ENCODE data around the gene ITGA11.
A peak's percentile ranks its signal among the peaks of the same experiment; 100 is the strongest.

ITGA11 gene

DNA sequence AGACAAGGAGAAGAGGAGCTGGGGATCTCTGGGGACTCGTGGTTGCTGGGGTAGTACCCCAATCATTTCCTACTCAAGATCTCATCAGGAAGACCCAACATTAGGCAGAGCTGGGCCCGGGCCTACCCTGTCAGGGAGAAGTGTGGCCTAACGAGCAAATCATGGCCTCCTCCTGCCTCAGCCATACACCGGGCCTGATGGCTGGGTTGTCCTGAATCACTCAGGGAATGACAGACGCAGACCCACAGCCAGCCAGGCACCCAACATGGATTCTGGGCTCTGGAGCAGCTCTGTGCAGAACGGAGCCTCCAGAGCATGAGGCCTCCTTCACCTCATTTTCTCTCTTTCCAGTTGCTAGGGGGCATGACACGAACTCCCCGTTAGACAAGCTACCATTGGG, 19.7 kb downstream of the ITGA11 start:
- DNase-seq (ENCODE audit: low spot score) (no peak), FAIRE-seq (no peak)

- FAIRE-seq (no peak), DNase-seq (ENCODE audit: low spot score) (no peak)
Measured at GRCh38 chr15:68411735-68412134, 20.2 kb downstream of the ITGA11 start.

DNA sequence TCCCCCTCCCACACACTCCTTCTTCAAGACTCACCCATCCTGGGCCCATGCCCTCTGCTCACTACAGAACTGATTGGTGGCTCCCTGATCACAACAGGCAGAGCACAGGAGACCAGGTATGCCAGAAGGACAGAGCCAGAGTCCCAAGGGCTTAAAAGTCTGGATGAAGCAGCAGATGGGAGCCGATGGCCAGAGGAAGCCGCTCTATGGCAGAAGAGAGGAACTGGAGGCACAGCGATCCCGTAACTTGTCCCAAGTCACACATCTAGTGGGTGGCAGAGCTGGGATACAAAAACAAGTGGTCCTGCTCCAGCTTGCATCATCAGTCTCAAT, 20.7 kb downstream of the ITGA11 start:
- no peak for FAIRE-seq
- no peak for DNase-seq (ENCODE audit: low spot score)

DNA sequence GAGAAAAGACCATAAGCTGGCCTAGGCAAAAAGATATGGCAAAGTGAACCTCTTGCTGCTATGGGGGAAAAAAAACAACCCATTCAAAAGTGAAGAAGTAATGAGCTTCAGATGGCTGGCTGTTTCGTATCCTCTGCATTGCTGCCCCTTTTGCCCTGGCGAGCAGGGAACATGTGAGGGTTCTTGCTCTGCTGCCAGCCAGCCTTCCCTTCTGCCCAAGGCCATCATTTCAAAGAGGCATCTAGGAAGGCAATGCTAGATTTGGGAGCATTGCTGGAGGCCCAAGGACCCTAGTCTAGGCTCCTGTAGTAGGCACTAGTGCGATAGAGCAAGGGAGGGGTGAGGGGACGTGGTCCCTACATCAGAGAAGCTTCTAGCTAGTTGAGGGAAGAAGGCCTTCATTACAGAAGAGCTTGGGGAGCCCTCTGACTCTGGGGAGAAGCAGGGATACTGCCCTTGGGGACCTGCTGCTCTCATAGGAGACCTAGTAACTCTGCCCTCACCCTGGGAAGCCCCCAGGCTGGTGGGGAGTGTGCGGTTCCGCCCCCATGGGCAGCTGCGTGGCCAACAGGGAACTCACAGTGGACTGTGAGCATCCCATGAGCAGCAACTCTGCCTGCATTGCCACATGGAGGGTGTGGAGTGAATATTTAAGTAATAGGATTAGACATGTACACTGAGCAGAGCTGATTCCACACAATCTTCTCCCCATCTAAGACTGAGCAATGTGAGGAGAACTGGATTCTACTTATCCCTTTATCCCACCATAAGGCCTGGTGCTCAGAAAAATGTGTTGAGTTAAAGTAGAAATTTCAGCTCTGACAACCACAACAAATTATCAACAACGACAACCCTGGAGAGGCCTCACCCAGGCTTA, 21.3 kb downstream of the ITGA11 start:
- FAIRE-seq (no peak), DNase-seq (ENCODE audit: low spot score) (no peak)

DNA sequence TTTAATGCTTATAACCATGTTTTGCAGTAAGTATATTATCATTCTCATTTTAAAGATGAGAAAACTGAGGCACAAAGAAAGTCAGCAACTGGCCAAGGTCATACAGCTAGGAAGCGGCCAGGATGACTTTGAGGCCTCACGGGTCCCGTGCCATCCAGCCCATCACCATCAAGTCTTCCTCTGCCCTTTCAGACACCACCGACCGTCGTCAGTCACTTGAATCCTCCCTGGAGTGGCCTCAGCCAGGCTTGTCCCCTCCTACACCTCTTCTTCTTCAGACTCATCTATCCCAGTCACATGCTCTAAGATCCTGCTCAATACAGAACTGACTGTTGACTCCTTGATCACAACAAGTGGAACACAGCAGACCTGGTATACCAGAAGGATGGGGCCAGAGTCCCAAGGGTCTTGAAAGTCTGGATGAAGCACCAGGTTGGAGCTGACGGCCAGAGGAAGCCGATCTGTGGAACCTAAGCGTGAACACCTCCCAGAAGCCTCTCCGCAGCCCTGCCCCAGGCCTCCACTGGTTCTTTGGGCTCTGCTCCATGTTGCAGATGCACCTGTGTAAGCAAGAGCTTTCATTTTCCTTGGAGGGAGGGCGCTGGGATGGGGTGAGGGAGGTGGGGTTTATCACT, 22.1 kb downstream of the ITGA11 start:
- no peak for FAIRE-seq

GRCh38 chr15:68408971-68409370, 23.0 kb downstream of the ITGA11 start:
- no peak for FAIRE-seq

More for the DNA sequence above, 22.1 kb downstream of the ITGA11 start:
- no peak for DNase-seq (ENCODE audit: low spot score)

DNA sequence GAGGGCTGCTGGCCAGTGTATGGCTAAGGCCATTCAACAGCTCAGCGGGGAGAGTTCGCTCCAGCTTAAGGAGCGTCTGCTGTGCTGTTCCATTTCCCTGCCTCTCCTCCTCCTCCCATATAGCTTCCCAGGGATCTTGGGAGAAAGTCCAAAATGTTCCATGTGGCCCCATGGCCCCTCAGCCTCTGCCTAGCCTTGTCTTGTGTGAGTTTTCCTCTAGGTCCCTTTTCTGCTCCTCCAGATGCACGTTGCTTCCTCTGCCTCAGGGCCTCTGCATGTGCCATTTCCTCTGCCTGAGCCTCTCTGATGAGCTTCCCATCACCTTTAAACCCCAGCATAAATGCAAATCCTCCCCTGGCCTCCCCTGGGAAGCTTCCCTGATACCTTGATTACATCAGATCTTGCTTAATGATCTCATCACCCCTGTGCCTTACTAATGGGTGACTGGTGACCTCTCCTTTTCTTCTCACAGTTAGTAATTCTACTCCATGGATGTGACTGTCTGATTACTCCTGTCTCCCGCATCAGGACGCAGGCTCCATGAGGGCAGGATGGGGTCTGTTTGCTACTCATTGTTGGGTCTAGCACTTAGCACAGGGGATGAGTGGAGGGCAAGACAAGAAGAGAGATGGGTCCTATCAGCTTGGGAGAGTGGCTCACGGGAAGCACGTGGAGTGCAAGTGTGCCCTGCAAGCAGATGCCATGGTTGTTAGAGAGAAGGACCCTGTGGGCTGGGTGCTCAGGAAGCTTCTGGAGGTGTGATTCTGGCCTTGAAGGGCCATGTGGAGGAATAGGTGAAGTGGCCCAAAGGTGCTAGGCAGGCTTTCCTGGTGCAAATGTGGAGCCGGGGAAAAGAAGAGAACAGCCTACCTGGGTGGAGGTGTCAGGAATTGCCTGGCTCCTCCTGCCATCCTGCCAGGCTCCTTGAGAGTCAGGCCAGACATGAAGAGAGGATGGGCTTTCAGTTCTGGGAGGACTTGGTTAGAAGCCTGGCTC, 23.8 kb downstream of the ITGA11 start:
- FAIRE-seq (no peak), DNase-seq (ENCODE audit: low spot score) (no peak)

More at GRCh38 chr15:68408971-68409370, 23.0 kb downstream of the ITGA11 start:
- no peak for DNase-seq (ENCODE audit: low spot score)

GRCh38 chr15:68407141-68407885, 24.6 kb downstream of the ITGA11 start:
- DNase-seq (ENCODE audit: low spot score) (no peak), FAIRE-seq (peak; percentile 66)

DNA sequence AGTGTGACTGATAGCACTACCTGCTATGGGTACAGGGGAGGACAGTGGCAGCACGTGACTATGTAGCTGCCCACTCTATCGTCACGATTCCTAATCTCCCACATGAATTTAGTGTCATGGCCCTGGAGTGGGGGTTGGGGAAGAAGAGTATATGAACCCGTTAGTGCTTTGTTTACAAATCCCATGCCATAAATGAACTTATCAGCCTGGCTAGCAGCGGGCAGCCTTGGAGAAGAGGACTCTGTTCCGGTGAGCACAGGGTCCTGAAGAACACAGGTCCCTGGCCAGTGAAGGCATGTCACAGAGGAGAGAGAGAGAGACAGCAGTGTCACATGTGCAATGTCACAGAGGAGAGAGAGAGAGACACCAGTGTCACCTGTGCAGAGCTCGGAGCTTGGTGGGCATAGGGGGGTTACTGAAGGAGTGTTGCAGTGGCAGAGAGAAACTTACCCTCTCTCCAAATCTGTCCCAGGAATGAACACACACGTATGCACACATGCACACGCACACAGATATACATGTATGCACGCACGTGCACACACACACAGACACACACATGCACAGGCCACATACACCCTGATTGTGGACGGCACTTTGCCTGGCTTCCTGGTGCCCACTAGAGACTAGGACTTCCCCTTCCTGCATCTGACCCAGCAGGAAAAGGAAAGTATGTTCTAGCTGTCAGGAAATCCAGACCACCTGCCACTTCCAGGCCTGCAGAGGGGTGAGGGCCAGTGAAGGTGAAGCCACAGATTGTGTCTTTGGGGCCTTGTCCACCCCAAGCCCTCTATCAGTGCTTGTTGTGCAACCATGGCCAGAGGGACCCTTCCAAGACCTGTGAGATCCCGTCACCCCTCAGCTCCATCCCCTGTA, 26.3 kb downstream of the ITGA11 start:
- FAIRE-seq (peak; percentile 91), DNase-seq (ENCODE audit: low spot score) (no peak)

- DNase-seq (ENCODE audit: low spot score) (no peak), FAIRE-seq (no peak)
Measured at GRCh38 chr15:68404056-68404798, 27.7 kb downstream of the ITGA11 start.

DNA sequence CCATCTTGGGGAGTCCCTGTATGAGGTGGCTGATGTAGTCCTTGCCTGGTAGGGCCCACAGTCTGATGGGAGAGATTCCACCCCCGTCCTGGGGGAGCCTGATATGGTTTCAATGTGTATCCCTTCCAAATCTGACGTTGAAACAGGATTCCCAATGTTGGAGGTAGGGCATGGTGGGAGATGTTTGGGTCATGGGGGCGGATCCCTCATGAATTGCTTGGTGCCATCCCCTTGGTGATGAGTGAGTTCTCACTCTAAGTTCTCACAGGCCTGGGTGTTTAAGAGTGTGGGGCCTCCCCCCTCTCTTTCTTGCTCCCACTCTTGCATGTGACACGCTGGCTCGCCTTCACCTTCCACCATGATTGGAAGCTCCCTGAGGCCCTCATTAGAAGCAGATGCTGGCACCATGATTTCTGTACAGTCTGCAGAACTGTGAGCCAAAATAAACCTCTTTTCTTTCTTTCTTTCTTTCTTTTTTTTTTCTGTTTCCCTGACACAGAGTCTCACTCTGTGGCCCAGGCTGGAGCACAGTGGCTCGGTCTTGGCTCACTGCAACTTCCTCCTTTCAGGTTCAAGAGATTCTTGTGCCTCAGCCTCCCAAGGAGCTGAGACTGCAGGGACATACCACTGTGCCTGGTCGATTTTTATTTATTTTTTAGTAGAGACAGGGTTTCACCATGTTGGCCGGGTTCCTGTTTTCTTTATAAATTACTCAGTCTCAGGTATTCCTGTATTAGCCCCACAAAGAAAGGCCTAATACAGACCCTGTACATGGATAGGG, 28.6 kb downstream of the ITGA11 start:
- no peak for DNase-seq (ENCODE audit: low spot score)
- peak; percentile 35 for FAIRE-seq

GRCh38 chr15:68402432-68403160, 29.4 kb downstream of the ITGA11 start:
- DNase-seq (ENCODE audit: low spot score) (no peak), FAIRE-seq (no peak)

DNA sequence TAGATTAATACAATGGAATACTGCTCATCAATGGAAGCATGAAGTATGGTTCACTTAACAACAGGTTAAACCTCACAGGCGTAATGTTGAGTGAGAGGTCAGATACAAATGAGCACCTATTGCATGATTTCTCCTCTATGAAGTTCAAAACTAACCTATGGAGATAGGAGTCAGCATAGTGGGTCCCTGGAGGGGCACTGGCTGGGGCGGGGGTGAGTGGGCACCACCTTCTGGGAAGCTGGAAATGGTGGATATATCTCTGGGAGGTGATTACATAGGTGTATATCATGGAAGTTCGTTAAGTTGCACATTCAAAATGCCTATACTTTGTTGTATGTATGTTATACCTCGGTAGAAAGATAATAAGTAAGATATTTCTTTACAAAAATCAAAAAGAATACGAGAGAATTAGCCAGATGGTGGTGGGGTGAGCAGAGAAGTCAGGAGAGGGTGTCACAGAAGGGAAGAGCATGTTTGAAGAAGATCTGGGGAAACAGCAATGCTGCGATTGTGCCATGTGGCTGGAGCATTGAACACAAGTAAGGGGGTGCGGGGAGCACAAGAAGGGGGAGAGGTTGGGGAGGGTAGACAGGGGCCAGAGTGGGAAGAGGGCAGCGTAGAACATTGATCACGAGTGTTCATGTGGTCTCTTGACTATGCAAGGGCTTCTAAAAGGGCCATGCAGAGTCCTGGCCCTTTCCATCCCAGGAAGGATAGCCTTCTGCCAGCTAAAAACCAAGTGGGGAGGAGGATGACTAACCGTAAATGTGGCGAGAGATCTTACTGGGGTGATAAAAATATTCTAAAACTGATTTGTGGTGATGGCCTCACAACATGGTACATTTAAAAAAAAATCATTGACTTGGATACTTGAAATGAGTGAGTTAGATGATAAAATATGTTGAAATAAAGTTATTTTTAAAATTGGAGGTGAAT, 30.2 kb downstream of the ITGA11 start:
- FAIRE-seq (peak; percentile 13), DNase-seq (ENCODE audit: low spot score) (no peak)

DNA sequence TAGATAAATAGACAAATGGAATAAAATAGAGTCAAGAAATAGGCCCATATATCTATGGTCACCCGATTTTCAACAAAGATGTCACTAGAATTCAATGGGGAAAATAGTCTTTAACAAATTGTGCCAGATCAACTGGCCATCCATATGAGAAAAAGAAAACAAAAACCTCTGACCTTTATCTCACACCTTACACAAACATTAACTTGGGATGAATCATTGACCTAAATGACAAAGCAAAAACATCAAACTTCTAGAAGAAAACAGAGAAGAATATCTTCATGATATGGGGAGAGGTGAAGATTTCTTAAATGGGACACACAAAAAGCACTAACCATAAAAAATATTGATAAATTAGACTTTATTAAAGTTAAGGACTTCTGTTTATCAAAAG, 31.9 kb downstream of the ITGA11 start:
- no peak for FAIRE-seq
- DNase-seq (ENCODE audit: low spot score), result no peak

GRCh38 chr15:68399096-68400065, 32.6 kb downstream of the ITGA11 start:
- DNase-seq (ENCODE audit: low spot score), result no peak
- no peak for FAIRE-seq
